Stimulated activated CD8-positive, alpha-beta memory T cell treated with anti-CD3 and anti-CD28 coated beads, Interleukin-12 subunit alpha, Interleukin-12 subunit beta, amount 100 ng/mL, for 24 hours (primary cell): ENCODE measurements around the gene MMP15.
"Not testable (repeated sequence)": the region's sequence is repeated elsewhere in the genome, so short reads cannot be mapped to it uniquely, and the experiment has no call there.

Experiments used
- DNase-seq: peaks from one replicate; pipeline ENCODE4 v3.0.0-alpha.2; 2020; ENCODE audit errors: extremely low read depth

Gene MMP15

DNA sequence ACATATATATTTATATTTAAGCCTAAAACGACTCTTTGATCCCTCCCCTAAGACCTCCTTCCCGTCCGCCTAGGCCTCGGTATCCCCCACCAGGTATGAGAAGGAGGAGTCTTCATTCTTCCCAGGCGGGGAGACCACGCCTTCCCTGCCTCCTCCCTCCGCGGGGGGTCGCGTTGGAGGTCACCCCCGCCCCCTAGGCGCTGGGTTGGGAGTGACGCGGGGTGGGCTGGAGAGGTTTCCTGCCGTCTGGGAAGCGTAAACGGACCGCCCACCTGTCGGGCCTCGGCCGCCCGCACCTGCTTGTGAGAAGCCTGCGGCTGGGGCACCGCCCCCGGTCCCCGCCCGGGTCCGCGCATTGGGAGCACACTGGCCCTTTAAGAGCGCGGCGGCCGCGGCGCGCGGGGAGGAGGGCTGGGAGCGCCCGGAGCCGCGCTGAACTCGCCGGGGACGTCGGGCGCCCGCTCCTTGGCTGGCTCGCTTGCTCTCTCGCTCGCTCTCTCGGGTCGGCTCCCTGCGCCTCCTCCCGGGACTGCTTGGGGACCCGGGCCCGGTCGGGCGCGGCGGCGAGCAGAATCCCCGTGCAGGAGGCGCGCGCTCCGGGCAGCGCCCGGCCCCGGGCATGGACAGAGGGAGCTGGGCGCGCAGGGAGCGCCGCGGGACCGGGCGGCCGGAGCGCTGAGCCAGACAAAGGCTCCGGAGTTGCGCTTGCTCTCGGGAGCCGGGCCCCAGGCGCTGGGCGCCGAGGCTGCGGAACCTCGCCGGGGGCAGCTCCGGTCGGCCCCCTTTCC, at the start of gene MMP15:
MMP15 (plus strand) TSS at position 404 of the 788 bp plus-strand sequence. CDS start 597 bp downstream, outside the sequence.
- peak; percentile 26 for DNase-seq

DNA sequence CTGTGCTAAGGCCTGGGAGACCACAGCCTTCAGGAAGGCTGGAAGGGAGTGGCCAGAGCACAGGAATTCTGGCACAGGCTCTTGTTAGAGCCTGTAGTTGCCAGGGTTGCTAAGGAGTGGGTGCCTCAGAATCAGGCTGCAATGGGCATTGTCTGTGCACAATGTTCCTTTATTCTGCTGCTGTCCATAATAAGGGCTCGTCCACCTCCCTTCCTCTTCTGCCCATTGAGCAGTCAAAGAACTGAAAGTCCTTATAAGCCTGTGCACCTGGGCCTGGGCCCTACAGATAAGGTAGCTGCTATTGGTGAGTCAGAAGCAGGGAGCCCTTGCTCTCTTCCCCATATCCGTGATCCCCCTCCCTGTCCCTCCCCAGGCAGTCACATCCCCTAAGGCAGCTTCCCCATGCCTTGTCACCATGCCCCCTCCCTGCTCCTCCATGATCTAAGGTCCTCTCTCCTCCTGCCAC, 49.2 kb upstream of the MMP15 start:
- DNase-seq: no peak

- DNase-seq: no peak
These were observed 48.0 kb upstream of the MMP15 start for GRCh38 chr16:57977418-57978069.

DNA sequence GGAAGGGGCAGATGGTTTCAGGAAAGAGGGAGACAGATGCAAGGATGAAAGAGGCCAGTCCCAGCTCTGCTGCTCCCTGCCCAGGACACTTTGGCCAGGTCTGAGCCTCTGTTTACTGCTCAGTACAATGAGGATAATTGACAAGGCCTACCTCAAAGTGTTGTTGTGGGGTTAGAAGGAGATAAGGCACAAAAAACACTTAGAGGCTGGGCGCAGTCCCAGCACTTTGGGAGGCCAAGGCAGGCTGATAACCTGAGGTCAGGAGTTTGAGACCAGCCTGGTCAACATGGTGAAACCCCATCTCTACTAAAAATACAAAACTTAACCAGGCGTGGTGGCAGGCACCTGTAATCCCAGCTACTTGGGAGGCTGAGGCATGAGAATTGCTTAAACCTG, 47.5 kb upstream of the MMP15 start:
- not testable (repeated sequence) for DNase-seq

- DNase-seq: no peak
These were observed 46.5 kb upstream of the MMP15 start for GRCh38 chr16:57979006-57979585.

DNA sequence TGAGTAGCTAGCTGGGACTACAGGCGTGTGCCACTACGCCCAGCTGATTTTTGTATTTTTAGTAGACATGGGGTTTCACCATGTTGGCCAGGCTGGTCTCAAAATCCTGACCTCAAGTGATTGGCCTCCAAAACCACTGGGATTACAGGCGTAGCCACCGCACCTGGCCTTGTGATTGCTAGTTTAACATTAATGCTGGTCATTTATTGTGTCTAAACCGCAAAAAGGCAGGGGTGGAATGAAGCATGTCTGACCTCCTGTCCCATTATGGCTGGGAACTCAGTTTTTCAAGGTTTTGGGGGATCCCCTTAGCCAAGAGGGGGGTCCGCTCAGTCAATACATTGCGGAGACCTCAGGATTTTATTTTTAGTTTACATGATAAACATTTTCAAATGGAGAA, 43.9 kb upstream of the MMP15 start:
- no peak for DNase-seq

DNA sequence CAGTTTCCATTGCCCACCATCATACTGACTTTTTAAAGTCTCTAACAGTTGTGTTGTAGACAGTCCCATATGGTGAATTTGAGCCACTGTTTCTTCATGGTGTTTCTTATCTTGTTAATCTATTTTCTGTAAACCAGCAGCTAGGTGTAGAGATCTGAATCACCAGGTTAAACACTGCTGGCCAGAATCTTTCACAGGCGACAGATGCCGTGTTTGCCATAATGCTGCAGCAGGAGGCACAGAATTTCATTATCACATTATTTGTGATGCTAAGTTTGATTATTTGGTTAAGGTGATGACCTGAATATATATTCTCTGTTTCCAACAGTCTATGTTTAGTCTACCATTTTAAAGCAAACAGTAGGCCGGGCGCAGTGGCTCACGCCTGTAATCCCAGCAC, 43.2 kb upstream of the MMP15 start:
- DNase-seq: no peak

DNA sequence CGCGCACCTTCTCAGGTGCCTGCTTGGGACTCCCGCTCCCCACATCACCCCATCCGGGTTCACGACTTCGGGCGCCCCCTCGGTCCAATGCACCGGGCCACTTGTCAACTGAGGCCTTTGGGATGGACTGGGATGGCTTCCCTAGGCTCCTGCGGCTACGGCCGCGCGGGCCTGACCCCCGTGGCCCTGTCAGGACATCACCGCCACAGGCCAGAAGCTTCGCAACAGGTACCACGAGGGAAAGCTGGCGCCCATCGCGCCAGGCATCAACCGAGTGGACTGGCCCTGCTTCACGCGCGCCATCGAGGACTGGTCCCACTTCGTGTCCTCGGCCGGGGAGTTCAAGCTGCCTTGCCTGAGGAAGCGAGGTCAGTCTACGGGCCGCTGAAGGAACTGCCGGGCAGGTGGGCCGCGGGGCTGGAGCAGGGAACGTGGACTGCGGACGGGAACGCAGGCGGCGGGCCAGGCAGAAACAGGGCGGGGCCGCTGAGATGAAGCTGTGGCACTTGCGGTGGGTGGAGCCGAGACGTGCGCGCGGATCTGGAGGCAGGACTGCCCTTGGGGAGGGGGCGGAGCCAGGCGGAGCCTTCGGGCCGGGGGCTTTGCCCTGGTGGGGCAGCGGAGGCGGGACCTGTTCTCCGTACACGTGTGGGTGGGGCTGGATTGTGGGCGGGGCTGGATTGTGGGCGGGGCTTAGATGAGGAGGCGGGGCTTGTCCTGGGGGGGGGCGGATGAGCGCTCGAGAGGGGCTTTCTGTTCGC, 40.9 kb upstream of the MMP15 start:
- DNase-seq: peak; percentile 79

DNA sequence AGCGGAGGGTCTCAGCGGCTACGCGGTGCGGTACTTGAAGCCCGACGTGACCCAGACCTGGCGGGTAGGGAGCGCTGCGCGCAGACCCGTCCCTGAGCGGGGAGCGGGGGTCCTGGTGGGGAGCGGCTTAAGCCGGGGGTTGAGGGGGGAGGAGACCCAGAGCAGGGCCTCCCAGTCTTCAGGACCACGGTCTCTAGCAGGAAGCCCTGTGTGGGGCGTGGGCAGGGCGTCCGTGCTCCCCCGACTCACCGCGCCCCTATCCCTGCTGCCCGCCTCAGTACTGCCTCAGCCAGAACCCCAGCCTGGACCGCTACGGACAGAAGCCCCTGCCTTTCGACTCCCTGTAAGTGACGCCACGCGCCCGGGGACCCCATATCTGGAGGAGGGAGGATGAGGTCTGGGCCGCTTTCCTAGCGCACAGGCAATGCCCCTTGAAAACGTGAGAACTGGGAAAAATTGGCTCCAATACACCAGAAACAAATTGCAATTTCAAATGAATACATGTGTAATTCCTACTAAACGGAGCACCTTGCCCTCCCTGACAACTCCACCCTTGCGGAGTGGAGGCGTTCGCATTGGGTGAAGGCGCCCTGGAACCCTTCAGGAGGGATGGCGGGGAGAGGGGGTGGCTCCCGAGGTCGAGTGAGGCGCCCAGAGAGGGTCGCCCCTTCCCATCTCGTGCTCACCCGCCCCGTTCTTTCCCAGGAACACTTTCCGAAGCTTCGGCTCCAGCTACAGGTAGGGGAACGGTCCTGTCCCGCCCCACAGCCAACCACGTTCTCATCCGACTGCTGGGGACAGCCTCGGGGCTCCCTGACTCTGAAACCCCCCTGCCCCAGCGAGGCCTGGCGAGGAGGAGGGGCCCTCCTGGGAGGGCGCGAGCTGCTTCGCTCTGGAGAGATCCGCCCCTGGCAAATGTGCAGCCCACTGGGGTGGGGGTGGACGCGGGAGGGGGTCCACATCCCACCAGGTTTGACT, 40.1 kb upstream of the MMP15 start:
- no peak for DNase-seq

GRCh38 chr16:57986196-57986595, 39.4 kb upstream of the MMP15 start:
- no peak for DNase-seq

GRCh38 chr16:57987441-57988177, 37.9 kb upstream of the MMP15 start:
- no peak for DNase-seq

- no peak for DNase-seq
These were observed 36.6 kb upstream of the MMP15 start for GRCh38 chr16:57988929-57989328.

DNA sequence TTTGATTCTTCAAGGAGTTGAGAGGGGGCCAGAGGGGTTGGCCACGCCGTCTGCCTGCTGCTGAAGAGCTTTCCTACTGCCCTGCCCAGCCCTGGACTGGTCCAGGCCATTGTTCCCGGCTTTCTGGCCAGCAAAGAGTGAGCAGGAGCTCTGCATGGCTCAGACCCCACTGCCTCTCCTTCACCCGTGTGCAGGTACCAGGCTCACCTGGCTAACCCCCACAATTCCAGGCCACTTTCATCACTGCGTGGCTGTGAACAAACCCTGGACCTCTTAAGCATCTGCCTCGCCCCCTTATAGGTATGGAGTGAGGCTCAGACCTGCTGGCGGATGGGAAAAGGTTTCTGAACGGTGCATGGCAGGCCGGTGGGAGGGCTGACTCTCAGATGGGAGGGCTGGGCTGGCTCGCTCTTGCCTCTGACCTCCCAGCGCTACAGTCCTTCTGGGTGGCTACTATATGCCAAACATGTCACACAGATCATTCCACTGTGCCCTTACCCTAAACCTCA, 33.9 kb upstream of the MMP15 start:
- DNase-seq: no peak

DNA sequence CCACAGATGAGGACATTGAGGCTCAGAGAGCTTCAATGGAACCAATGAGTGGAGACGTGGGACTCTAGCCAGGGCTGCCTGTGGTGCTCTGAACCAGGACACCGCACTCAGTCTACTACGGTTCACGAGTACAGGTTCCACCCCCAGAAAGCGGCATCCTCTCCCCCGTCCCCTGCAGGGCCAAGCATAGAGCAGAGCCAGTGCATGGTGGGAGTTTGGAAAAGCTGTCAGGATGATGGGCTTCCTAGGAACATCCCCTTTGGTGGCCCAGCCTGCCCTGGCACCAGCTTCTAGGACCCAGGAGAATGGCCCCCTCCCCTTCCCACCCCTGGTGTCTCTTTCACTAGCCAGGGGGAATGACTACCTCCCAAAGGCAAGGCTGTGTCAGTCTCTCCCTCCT, 33.5 kb upstream of the MMP15 start:
- DNase-seq: no peak

- DNase-seq: no peak
These were observed 32.1 kb upstream of the MMP15 start for GRCh38 chr16:57993438-57993837.

GRCh38 chr16:57993897-57994296, 31.7 kb upstream of the MMP15 start:
- DNase-seq: no peak

DNA sequence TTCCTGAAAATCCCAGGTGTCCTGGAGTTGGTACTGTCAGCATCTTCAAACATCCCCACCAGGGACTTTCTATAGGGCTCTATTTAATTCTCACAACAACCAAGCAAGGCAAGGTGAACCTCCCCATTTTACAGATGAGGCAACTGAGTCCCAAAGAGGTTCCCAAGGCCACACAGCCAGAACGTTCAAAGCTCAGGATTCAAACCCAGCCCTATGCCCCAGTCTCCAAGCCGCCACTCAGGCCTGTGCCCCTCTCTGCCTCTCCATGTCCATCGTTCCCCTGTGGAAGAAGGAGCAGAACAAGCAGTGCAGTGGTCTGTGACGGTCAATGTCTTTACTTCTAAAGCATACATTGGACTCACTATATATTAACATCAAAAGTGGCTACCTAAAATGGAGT, 31.2 kb upstream of the MMP15 start:
- no peak for DNase-seq

- DNase-seq: no peak
These were observed 30.8 kb upstream of the MMP15 start for GRCh38 chr16:57994778-57995177.

GRCh38 chr16:57995721-57996405, 29.7 kb upstream of the MMP15 start:
- no peak for DNase-seq
